HFFc6 (cell line): ENCODE results near the gene LCNL1. TPM values are rescaled to one million over a fixed set of nuclear protein-coding genes. Genes with fewer than 3 reads are reported as not detected.

ENCODE experiments used
- DNase-seq: peaks from one replicate; pipeline ENCODE4 v3.0.0-alpha.2; 2018
- H3K27ac Mint-ChIP-seq: 2 replicates; pipeline ENCODE4 v1.8.0; 2020; ENCODE audit warnings: mild to moderate bottlenecking, mixed read lengths
- H3K27me3 Mint-ChIP-seq: 2 replicates; pipeline ENCODE4 v1.8.0; 2021; ENCODE audit warnings: mild to moderate bottlenecking, moderate library complexity, mixed read lengths; ENCODE audit not compliant: insufficient read depth
- H3K36me3 Mint-ChIP-seq: 2 replicates; pipeline ENCODE4 v1.8.0; 2021; ENCODE audit warnings: low read depth, mixed read lengths
- H3K4me1 Mint-ChIP-seq: 2 replicates; pipeline ENCODE4 v1.8.0; 2020; ENCODE audit warnings: low read depth, mixed read lengths
- H3K4me3 Mint-ChIP-seq: 2 replicates; pipeline ENCODE4 v1.8.0; 2020; ENCODE audit warnings: mild to moderate bottlenecking, moderate library complexity, mixed read lengths
- H3K9me3 Mint-ChIP-seq: 2 replicates; pipeline ENCODE4 v1.8.0; 2020; ENCODE audit warnings: mild to moderate bottlenecking, mixed read lengths
- CTCF ChIP-seq: fragments of 200-600 bp; sonication (generic); IDR thresholded peaks from 2 replicates; pipeline ENCODE4 v1.5.0; 2021; ENCODE audit warnings: antibody characterized with exemption, mild to moderate bottlenecking
- total RNA-seq, 6 experiments: library from RNA; stranded (reverse); fragmentation: NEBNext Ultra II Directional; extraction: Animal tissue kit (Norgen Biotek cat#: 25700); gene quantifications; 2 replicates in 1 of 6; 3 replicates in 5 of 6; pipeline ENCODE4 v1.2.3, GENCODE V29; 2021

LCNL1 gene
- total RNA-seq, 6 experiments from 2014 or later, result not detected

DNA sequence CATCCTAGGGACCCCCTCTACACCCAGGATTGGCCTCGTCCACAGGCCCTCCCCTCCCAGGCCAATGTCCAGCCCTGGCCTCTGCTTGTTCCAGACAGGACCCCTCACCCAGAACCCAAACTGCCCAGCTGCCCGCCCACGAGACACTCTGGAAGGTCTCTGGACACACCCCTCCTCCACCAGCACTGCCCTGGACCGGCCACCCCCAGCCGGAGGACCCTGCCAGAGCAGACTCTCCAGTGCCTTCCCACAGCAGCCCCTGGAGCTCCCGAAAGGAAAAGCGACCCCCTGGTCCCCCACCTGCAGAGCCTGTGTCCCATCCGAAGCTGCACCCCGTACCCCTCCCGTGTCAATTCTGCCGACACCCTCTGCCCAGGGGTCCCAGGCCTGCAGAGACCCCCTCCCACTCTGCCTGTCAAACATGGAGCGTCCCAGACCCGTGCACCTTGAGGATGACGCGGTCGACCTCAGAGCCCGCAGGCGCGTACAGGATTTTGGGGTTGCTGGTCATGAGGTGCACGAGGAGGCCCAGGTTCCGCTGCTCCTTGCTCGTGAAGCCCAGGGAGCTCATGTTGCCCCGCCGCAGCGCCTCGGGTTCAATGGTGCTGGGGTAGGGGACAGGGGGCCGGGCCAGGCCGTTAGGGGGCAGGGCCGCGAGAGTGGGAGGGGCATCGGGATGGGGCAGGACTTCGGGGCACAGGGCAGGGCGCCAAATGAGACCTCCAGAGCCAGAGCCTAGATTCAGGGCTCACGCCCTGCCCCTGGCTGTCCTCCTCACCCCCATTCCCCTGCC is 37.3 kb downstream of the LCNL1 start:
- H3K9me3 Mint-ChIP-seq, result no peaks in the 10 kb centered on the region

GRCh38 chr9:137020771-137021567 is 38.2 kb downstream of the LCNL1 start:
- TF ChIP-seq CTCF, result no peak
- Mint-ChIP-seq H3K27me3 (peaks cover 3% of the 10 kb centered on the region), H3K9me3 (no peaks in the 10 kb centered on the region), H3K36me3 (peaks cover 5% of the 10 kb centered on the region), H3K4me1 (no peaks in the 10 kb centered on the region), H3K27ac (no peak overlapping the region), H3K4me3 (no peak overlapping the region)
- no peak for DNase-seq

More for the DNA sequence above, 37.3 kb downstream of the LCNL1 start:
- no peak for DNase-seq
- Mint-ChIP-seq H3K27ac (no peak overlapping the region), H3K36me3 (peaks cover 5% of the 10 kb centered on the region), H3K4me1 (no peaks in the 10 kb centered on the region), H3K4me3 (no peak overlapping the region), H3K27me3 (peaks cover 3% of the 10 kb centered on the region)
- TF ChIP-seq CTCF, result no peak

DNA sequence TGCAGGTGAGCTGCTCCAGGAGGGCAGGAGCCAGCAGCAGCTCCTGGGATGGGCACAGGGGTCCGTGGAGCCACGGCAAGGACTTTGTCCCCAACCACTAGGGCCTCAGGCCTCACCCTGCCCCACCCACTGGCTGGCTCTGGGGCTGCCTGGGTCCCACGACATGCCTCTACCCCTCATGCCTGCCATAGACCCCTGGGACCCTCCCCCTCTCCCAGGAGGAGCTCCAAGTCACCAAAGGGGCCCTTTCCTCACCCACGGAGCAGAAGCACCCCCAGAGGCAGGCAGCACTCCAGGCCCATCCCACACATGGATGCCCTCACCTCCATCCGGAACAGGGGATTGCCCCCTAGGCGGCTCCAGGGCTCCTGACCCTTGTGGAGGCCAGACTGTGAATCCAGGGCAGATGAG is 38.8 kb downstream of the LCNL1 start:
- H3K4me3 Mint-ChIP-seq, result no peak overlapping the region
- H3K4me1 Mint-ChIP-seq, result no peaks in the 10 kb centered on the region
- peaks cover 5% of the 10 kb centered on the region for H3K36me3 Mint-ChIP-seq
- no peak for DNase-seq
- H3K9me3 Mint-ChIP-seq, result no peaks in the 10 kb centered on the region
- no peak for TF ChIP-seq CTCF
- no peak overlapping the region for H3K27ac Mint-ChIP-seq
- H3K27me3 Mint-ChIP-seq, result peaks cover 3% of the 10 kb centered on the region

DNA sequence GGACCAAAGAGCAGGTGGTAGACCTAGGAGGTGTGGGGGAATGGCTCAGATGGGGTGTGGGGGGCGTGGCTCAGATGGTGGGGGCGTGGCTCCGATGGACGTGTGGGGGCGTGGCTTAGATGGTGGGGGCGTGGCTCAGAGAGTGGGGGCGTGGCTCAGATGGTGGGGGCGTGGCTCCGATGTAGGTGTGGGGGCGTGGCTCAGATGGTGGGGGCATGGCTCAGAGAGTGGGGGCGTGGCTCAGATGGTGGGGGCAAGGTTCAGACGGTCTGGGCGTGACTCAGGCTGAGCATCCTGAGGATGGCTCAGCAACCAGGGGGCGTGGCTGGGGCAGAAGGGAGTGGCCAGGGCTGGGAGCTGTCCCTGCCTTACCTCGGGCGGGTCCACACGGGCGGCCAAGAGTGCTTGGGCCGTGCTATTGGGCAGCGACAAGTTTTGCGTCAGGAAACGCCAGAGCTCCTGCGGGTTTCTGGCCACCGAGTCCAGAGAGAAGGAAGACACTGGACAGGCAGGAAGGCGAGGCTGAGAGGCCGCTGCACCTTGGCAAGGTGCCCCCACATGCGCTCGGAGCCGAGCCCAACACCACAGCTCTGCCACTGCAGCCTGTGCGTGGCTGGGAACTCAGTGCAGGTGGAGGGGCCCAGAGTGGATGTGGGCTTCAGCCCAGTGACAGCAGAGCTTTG is 39.3 kb downstream of the LCNL1 start:
- Mint-ChIP-seq H3K27ac (peak overlapping the region; percentile 18; the same call in 1 of the 2 replicates), H3K4me1 (0 out of 2 replicates have a peak, but pooled peaks cover 1% of the 10 kb centered on the region), H3K36me3 (no peaks in the 10 kb centered on the region), H3K27me3 (peaks cover 3% of the 10 kb centered on the region), H3K9me3 (no peaks in the 10 kb centered on the region), H3K4me3 (no peak overlapping the region)
- peak; percentile 55 for DNase-seq
- no peak for TF ChIP-seq CTCF

- Mint-ChIP-seq H3K4me3 (no peak overlapping the region), H3K9me3 (no peaks in the 10 kb centered on the region), H3K27ac (no peak overlapping the region), H3K4me1 (0 out of 2 replicates have a peak, but pooled peaks cover 5% of the 10 kb centered on the region), H3K36me3 (no peaks in the 10 kb centered on the region), H3K27me3 (peaks cover 3% of the 10 kb centered on the region)
- no peak for TF ChIP-seq CTCF
- DNase-seq, result no peak
Measured at GRCh38 chr9:137022662-137023008, 39.8 kb downstream of the LCNL1 start.
